ENCODE results near the gene ABHD15. TPM values are rescaled to one million over a fixed set of nuclear protein-coding genes. Genes with fewer than 3 reads are reported as not detected.

The ABHD15 gene
- total and polyA plus RNA-seq, 7 experiments from 2014 or later, result 3.1 to 17.6 (median 9.9) TPM

GRCh38 chr17:29579866-29580771, 13.3 kb upstream of the ABHD15 start:
- H3K4me3 ChIP-seq (ENCODE audit: low read length), result no peak overlapping the region
- DNase-seq (peak; percentile 79 to 90 (median 87)), ATAC-seq (peak; percentile 99)
- Mint-ChIP-seq H3K4me1 (peaks cover 21 to 24% (median 22%) of the 10 kb centered on the region in 7 donors), H3K36me3 (peaks cover 0 to 26% (median 8%) of the 10 kb centered on the region in 5 donors), H3K9me3 (no peaks in the 10 kb centered on the region), H3K4me3 (peak overlapping the region in 2 of 10 donors; percentile 2 to 32), H3K27ac (peak overlapping the region; percentile 7 to 96 (median 81)), H3K27me3 (no peaks in the 10 kb centered on the region)
- intact Hi-C loops (cut with micrococcal nuclease), result loop anchor here (1.0 to 2.0 kb wide), 11 partner anchors 9 to 513 kb away; partner anchors contain the start of genes GIT1 (in 1 of the 2) and TP53I13 (in 1 of the 2)
- H3K36me3 ChIP-seq (ENCODE audit: control insufficient read depth in 2 of 3, insufficient read depth in 3 of 3, low read length in 3 of 3), result peaks cover 0 to 69% (median 8%) of the 10 kb centered on the region in 3 experiments
- no peaks in the 10 kb centered on the region for H3K9me3 ChIP-seq (ENCODE audit: control insufficient read depth in 2 of 3, low read length in 3 of 3)
- H3K27me3 ChIP-seq (ENCODE audit: control insufficient read depth in 2 of 2, insufficient read depth in 2 of 2, low read length in 2 of 2), result no peaks in the 10 kb centered on the region
- POLR2A ChIA-PET, result interaction anchor here (1.0 to 3.8 kb wide), 5 partner anchors 10 to 37 kb away, joined by 3 to 22 read pairs (median 6); partner anchors contain the start of gene ANKRD13B
- H3K27ac ChIP-seq (ENCODE audit: low read depth, low read length), result peak overlapping the region; percentile 53
- peaks cover 2 to 17% of the 10 kb centered on the region in 2 donors for H3K4me1 ChIP-seq (ENCODE audit: control insufficient read depth in 2 of 2, insufficient read depth in 2 of 2, low read length in 2 of 2)
- CTCF ChIA-PET, result interaction anchor here (0.5 to 3.5 kb wide), 16 partner anchors 8 to 525 kb away, joined by 3 to 49 read pairs (median 4); partner anchors contain the start of gene ANKRD13B

GRCh38 chr17:29578626-29579485, 12.0 kb upstream of the ABHD15 start:
- Mint-ChIP-seq H3K4me1 (peaks cover 9 to 16% (median 10%) of the 10 kb centered on the region in 7 donors), H3K36me3 (peaks cover 0 to 26% (median 8%) of the 10 kb centered on the region in 5 donors), H3K27ac (peak overlapping the region in 2 of 9 donors; percentile 48 to 65), H3K27me3 (no peaks in the 10 kb centered on the region), H3K9me3 (no peaks in the 10 kb centered on the region), H3K4me3 (no peak overlapping the region)
- DNase-seq (no peak), ATAC-seq (no peak)
- intact Hi-C loops (cut with micrococcal nuclease), result no loop called here
- ChIA-PET POLR2A (interaction anchor here (1.0 to 3.8 kb wide), 7 partner anchors 9 to 39 kb away, joined by 3 to 22 read pairs (median 5); partner anchors contain the start of genes ANKRD13B and TP53I13), CTCF (interaction anchor here (0.6 to 3.5 kb wide), 16 partner anchors 9 to 846 kb away, joined by 3 to 49 read pairs (median 4); partner anchors contain the start of gene ANKRD13B)
- Histone ChIP-seq H3K4me1 (ENCODE audit: control insufficient read depth in 2 of 2, insufficient read depth in 2 of 2, low read length in 2 of 2) (peaks cover 0 to 6% of the 10 kb centered on the region in 2 donors), H3K4me3 (ENCODE audit: low read length) (no peak overlapping the region), H3K9me3 (ENCODE audit: control insufficient read depth in 2 of 3, low read length in 3 of 3) (no peaks in the 10 kb centered on the region), H3K27me3 (ENCODE audit: control insufficient read depth in 2 of 2, insufficient read depth in 2 of 2, low read length in 2 of 2) (no peaks in the 10 kb centered on the region), H3K27ac (ENCODE audit: low read depth, low read length) (no peak overlapping the region), H3K36me3 (ENCODE audit: control insufficient read depth in 2 of 3, insufficient read depth in 3 of 3, low read length in 3 of 3) (peaks cover 0 to 82% (median 11%) of the 10 kb centered on the region in 3 experiments)

DNA sequence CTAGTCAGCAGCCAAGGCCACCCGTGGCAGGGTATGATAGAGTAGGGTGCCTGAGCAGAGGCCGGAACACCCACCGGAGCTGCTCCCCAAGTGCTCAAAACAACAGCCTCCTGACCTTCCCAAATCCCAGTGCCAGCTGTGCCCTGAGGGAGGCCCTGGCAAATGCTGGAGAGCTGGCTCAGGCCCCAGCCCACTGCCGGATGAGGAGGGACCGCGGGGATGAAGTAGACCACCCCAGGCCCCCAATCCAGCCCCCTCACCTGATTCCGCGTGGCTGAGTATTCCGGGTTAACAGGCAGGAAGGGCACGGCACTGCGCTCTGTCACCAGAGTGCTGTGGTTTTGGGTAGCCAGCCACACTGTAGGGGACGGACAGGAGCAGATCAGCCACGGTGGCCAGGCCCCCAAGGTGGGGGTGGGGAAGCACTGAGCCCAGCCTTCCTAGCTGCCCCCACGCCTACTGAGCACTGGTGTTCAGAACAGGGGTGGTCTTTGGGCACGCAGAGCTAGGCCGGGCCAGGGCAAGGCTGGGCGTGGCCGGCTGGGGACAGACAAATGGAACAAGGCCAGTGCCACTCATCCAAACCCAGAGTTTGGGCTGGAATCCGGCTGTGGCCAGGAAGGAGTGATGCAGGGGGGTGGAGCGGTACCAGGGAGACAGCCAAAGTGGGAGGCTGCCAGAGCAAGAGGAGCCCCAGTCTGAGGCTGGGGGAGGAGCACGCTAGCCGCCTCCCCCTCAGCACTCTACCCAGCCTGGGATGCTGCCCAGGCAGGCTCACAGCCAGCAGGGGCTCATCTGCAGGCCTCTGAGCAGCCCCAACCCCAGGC, 10.8 kb upstream of the ABHD15 start:
- Mint-ChIP-seq H3K4me3 (no peak overlapping the region), H3K27ac (no peak overlapping the region), H3K9me3 (no peaks in the 10 kb centered on the region), H3K27me3 (no peaks in the 10 kb centered on the region), H3K4me1 (peaks cover 6 to 18% (median 9%) of the 10 kb centered on the region in 7 donors), H3K36me3 (peaks cover 0 to 20% (median 8%) of the 10 kb centered on the region in 5 donors)
- H3K9me3 ChIP-seq (ENCODE audit: control insufficient read depth in 2 of 3, low read length in 3 of 3), result no peaks in the 10 kb centered on the region
- intact Hi-C loops (cut with micrococcal nuclease), result no loop called here
- H3K27me3 ChIP-seq (ENCODE audit: control insufficient read depth in 2 of 2, insufficient read depth in 2 of 2, low read length in 2 of 2), result no peaks in the 10 kb centered on the region
- POLR2A ChIA-PET, result interaction anchor here (1.5 to 2.4 kb wide), 3 partner anchors 9 to 197 kb away, joined by 5 to 14 read pairs (median 8); partner anchors contain the start of gene TP53I13
- CTCF ChIA-PET, result interaction anchor here (0.7 to 2.4 kb wide), 5 partner anchors 8 to 228 kb away, joined by 3 to 14 read pairs (median 4); partner anchors contain the start of gene ANKRD13B
- H3K4me1 ChIP-seq (ENCODE audit: control insufficient read depth in 2 of 2, insufficient read depth in 2 of 2, low read length in 2 of 2), result peaks cover 0 to 6% of the 10 kb centered on the region in 2 donors
- DNase-seq, result no peak
- H3K36me3 ChIP-seq (ENCODE audit: control insufficient read depth in 2 of 3, insufficient read depth in 3 of 3, low read length in 3 of 3), result peaks cover 0 to 82% (median 11%) of the 10 kb centered on the region in 3 experiments
- H3K4me3 ChIP-seq (ENCODE audit: low read length), result no peak overlapping the region
- no peak for ATAC-seq
- H3K27ac ChIP-seq (ENCODE audit: low read depth, low read length), result no peak overlapping the region

DNA sequence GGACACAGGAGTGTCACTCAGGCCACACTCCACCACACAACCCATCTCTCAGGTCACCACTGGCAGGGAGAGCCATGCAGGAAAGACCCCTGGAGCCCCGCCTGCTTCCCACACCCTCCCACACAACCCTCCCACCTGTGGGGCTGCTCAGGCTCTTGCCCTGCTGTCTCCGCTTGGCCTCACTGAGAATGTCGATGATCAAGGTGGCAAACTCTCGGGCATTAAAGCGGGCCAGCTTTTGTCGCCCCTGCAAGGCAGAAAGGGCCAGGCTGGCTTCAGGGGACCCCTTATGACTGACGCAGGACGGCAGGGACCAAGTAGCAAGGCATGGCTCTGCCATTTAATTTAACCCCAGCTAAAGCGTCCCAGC, 10.1 kb upstream of the ABHD15 start:
- POLR2A ChIA-PET, result interaction anchor here (1.5 to 2.4 kb wide), 3 partner anchors 8 to 198 kb away, joined by 5 to 14 read pairs (median 8); partner anchors contain the start of gene TP53I13
- H3K4me1 Mint-ChIP-seq, result peaks cover 6 to 18% (median 9%) of the 10 kb centered on the region in 7 donors

GRCh38 chr17:29576214-29577000, 9.6 kb upstream of the ABHD15 start:
- no peaks in the 10 kb centered on the region for H3K27me3 Mint-ChIP-seq
- POLR2A ChIA-PET, result interaction anchor here (0.5 to 2.5 kb wide), 5 partner anchors 8 to 198 kb away, joined by 4 to 14 read pairs (median 7); partner anchors contain the start of gene TP53I13

More for the DNA sequence above, 10.1 kb upstream of the ABHD15 start:
- H3K27me3 ChIP-seq (ENCODE audit: control insufficient read depth in 2 of 2, insufficient read depth in 2 of 2, low read length in 2 of 2), result no peaks in the 10 kb centered on the region
- H3K4me1 ChIP-seq (ENCODE audit: control insufficient read depth in 2 of 2, insufficient read depth in 2 of 2, low read length in 2 of 2), result peaks cover 0 to 6% of the 10 kb centered on the region in 2 donors
- no peak overlapping the region for H3K27ac ChIP-seq (ENCODE audit: low read depth, low read length)
- Mint-ChIP-seq H3K36me3 (peaks cover 0 to 16% (median 8%) of the 10 kb centered on the region in 5 donors), H3K27me3 (no peaks in the 10 kb centered on the region), H3K27ac (no peak overlapping the region), H3K9me3 (no peaks in the 10 kb centered on the region), H3K4me3 (no peak overlapping the region)
- no peak for ATAC-seq
- DNase-seq, result no peak
- H3K36me3 ChIP-seq (ENCODE audit: control insufficient read depth in 2 of 3, insufficient read depth in 3 of 3, low read length in 3 of 3), result peaks cover 0 to 76% (median 6%) of the 10 kb centered on the region in 3 experiments
- CTCF ChIA-PET, result interaction anchor here (1.2 to 2.4 kb wide), 4 partner anchors 8 to 62 kb away, joined by 3 to 14 read pairs (median 4); partner anchors contain the start of gene ANKRD13B
- no peak overlapping the region for H3K4me3 ChIP-seq (ENCODE audit: low read length)
- intact Hi-C loops (cut with micrococcal nuclease), result no loop called here
- no peaks in the 10 kb centered on the region for H3K9me3 ChIP-seq (ENCODE audit: control insufficient read depth in 2 of 3, low read length in 3 of 3)

More at GRCh38 chr17:29576214-29577000, 9.6 kb upstream of the ABHD15 start:
- Mint-ChIP-seq H3K4me1 (peaks cover 7 to 18% (median 9%) of the 10 kb centered on the region in 7 donors), H3K36me3 (peaks cover 0 to 15% (median 8%) of the 10 kb centered on the region in 5 donors), H3K4me3 (no peak overlapping the region), H3K27ac (peak overlapping the region in 1 of 9 donors; percentile 4), H3K9me3 (no peaks in the 10 kb centered on the region)
- Histone ChIP-seq H3K27me3 (ENCODE audit: control insufficient read depth in 2 of 2, insufficient read depth in 2 of 2, low read length in 2 of 2) (no peaks in the 10 kb centered on the region), H3K9me3 (ENCODE audit: control insufficient read depth in 2 of 3, low read length in 3 of 3) (no peaks in the 10 kb centered on the region), H3K36me3 (ENCODE audit: control insufficient read depth in 2 of 3, insufficient read depth in 3 of 3, low read length in 3 of 3) (peaks cover 0 to 71% (median 4%) of the 10 kb centered on the region in 3 experiments), H3K4me1 (ENCODE audit: control insufficient read depth in 2 of 2, insufficient read depth in 2 of 2, low read length in 2 of 2) (peaks cover 0 to 6% of the 10 kb centered on the region in 2 donors), H3K4me3 (ENCODE audit: low read length) (no peak overlapping the region), H3K27ac (ENCODE audit: low read depth, low read length) (no peak overlapping the region)
- CTCF ChIA-PET, result interaction anchor here (0.7 to 2.4 kb wide), 4 partner anchors 15 to 63 kb away, joined by 3 to 14 read pairs (median 4); partner anchors contain the start of gene ANKRD13B
- ATAC-seq (no peak), DNase-seq (no peak)
- intact Hi-C loops (cut with micrococcal nuclease), result no loop called here
